Subcutaneous adipose tissue (tissue), 1 donor: ENCODE results near the gene CCR5AS.

Source experiments
- TF ChIP-seq, protein P1 (sequence below): fragments of 450-650 bp; IDR thresholded peaks from one replicate; pipeline ENCODE4 v1.5.1; 2016; ENCODE audit warnings: low read depth, mild to moderate bottlenecking, control low read depth, antibody characterized with exemption, moderate library complexity

Gene CCR5AS

DNA sequence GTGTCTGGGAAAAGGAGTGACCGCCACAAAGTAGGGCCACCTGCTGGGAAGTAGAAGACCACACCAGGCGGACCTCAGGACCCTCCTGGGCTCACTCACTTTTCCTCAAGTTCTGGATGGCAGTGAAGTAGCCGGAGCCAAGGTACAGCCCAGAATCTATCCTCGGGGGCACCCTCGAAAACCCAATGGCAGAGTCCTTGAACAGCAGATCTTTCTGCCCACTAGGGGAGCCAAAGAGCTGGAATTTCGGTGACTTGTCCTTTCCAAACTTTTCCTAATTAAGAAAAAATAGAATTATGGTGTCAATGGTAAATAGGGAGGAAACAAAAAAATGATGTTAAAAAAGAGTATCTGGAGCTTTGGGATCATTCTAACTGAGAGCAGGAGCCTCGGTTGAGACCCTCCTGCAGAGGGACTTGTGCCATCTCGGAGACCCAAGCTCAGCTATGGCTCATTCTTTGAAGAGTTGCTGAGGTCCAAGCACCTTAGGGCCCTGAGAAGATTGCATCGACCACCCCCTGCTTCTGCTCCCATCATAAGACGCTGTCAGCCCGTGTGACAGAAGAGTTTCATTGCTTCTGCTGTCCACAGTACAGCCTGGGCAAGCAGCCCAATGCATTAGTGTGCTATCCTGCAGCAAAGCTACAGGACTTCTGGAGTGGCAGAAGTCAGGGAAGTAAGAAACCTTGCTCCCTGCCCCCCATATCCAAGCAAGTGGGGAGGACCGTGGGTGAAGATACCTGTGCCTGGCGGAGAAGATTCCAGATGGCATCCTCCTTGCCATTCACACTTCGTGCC lies 43.1 kb upstream of the CCR5AS start:
- TF ChIP-seq, protein P1, sequence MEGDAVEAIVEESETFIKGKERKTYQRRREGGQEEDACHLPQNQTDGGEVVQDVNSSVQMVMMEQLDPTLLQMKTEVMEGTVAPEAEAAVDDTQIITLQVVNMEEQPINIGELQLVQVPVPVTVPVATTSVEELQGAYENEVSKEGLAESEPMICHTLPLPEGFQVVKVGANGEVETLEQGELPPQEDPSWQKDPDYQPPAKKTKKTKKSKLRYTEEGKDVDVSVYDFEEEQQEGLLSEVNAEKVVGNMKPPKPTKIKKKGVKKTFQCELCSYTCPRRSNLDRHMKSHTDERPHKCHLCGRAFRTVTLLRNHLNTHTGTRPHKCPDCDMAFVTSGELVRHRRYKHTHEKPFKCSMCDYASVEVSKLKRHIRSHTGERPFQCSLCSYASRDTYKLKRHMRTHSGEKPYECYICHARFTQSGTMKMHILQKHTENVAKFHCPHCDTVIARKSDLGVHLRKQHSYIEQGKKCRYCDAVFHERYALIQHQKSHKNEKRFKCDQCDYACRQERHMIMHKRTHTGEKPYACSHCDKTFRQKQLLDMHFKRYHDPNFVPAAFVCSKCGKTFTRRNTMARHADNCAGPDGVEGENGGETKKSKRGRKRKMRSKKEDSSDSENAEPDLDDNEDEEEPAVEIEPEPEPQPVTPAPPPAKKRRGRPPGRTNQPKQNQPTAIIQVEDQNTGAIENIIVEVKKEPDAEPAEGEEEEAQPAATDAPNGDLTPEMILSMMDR = no peak

DNA sequence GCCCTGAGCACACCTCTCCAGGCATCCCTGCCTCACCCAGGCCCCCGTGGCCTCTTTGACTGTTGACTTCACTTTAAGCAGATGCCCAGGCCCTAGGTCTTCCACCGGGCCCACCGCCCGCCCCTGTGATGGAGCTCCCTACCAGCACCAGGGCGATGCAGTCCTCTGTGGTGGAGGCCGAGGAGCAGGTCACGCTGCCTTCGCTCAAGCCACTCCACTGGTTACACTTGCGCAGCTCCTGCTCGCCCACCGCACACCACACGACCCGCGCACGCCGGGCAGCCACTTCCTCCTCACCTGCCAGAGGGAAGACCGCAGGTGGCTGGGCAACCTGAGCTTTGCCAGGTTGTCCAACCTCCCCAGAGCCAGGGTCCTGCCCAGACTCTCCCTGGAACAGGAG lies 41.9 kb upstream of the CCR5AS start:
- TF ChIP-seq, protein P1 = no peak

DNA sequence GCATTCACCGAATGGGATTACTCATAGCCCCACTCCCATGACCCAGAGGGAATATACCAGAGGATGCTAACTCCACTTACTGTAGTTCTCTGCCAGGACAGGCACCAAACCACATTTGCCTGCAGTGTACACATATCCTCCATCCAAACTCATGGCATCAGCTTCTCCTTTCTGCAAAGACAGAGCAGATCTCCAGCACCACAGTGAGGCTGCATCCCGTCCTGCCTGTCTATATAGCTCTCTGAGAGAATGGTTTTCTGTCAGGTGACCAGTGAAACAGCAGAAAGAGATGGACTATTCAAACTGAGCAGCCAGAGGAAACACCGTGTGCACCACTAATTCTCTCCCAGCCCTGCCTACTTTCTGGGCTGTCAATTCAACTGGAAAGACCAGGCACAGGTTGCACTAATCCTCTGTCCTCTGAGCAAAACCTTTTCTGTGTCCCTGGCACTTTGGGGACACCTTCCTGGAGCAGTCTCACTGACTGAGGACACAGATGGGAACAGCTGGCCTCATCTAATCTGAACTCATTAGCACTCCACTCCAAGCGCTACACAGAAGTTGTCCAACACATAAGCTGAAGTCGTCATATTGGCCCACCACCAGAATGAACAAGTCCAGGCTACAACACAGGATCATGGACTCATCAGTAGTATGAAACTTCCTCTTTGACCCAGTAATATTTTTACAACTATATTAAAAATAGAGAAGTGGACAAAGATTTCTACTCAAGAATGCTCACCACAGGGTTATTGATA lies 40.5 kb upstream of the CCR5AS start:
- TF ChIP-seq, protein P1 = no peak

DNA sequence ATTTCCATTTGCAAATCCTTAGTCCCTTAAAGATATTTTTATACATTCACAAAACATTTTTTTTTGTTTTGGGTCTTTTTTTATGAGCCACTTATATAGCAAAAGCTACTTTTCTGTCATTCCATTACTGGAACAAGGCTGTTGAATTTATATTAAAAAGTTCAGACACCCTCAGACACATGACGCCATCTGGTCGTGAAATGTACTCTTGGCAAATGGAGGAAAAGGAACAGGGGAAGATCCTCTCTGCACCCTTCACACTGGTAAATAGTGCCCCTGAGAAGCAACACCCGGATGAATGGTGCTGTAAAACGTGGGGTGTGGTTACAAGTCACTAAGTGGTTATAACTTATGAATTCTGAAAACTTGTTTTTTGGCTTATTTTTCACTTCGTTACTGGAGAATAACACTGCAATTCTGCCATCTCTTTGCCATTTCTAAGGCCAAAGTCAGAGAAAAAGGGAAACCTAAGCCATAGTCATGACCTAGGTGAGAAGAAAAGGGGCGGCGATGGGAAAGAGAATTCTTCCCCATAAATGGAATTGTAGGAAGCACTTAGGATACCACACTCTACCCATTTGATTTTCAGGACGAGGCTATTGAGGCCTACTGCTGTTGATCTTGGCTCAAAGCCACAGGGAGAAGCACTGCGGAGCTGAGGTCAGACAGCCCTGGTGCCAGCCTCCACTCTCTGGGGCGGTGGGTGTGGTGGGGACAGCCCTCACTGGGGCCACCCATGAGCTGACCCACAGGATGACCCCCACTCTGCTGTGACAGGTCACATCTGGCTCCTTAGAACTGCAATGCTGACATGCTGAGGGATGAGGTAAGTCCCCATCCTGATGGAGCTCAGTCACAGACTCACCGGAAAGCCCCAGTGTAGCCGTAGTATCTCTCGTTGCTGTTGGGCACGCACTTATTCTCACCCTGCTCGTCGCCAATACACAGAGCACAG lies 36.0 kb upstream of the CCR5AS start:
- TF ChIP-seq, protein P1 = no peak

DNA sequence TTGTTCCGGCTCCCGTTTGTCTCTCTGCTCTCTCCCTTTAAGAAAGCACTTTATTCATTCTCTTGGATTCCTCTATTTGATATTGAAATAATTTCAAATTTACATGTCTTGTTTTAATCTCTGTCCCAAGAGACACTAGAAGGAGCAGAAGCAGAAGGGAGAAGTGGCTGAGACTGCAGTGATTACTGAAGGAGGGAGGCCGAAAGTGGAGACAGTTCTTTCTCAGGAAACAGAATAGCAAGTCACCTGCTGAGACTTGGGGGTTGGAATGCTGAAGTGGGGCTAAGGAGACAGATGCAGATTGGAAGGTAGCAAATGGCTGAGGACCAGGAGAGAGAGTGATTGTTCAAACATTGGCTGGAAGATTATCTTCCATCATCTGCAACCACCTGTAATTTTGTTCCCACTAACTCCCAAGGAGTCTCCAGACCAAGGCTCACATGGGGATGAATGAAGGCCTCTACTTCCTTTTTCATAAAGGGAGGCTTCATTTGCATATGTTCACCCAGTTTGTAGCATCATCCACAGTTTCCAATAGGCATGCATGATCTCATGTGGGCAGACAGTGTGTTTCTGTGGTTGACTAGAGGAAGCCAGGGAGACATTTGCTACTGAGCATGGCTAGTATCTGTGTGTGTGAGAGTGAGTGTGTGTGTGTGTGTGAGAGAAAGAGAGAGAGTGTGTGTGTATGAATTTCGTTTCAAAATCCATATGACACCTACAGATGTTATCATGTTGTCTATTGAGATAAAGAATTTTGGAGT lies 33.8 kb upstream of the CCR5AS start:
- TF ChIP-seq, protein P1 = no peak

DNA sequence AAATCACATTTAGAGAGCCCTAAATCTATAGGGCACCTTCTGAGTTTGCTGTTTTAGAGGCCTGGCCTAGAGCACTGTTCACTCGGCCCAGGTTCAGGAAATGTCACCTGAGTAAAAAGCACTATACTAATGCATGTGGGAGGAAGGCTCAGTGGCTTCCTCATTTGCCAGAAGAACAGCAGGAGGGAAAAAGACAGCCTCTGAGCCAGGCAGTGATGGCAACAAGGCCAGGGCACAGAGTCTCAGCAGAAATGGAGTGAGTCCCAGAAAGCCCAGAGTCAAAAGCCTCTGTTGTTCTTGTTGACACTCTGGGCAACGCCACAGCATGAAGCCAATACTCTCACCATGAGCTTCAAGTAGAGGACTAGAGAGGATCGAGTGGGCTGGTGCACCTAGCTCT lies 32.0 kb upstream of the CCR5AS start:
- TF ChIP-seq, protein P1 = no peak
